ENCODE results near the gene DHRS4L2.
"Not testable (repeated sequence)": the region's sequence is repeated elsewhere in the genome, so short reads cannot be mapped to it uniquely, and the experiment has no call there.

DNA sequence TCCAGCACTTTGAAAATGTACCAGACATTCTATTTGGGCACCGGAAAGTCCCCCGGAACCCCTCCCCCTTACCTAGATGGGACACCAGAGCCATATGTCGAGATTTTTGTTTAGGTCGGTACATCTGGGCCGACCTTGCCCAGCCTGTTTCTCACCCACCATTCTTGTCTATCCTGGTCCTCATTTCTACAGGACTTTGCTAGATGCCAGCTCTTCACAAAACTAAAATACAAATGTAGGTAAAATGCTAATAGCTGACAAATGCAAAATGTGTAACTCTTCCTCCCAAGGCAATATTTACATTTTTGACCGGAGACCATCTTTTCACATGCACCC, 34.5 kb upstream of the DHRS4L2 start:
- TF ChIP-seq, protein P1, sequence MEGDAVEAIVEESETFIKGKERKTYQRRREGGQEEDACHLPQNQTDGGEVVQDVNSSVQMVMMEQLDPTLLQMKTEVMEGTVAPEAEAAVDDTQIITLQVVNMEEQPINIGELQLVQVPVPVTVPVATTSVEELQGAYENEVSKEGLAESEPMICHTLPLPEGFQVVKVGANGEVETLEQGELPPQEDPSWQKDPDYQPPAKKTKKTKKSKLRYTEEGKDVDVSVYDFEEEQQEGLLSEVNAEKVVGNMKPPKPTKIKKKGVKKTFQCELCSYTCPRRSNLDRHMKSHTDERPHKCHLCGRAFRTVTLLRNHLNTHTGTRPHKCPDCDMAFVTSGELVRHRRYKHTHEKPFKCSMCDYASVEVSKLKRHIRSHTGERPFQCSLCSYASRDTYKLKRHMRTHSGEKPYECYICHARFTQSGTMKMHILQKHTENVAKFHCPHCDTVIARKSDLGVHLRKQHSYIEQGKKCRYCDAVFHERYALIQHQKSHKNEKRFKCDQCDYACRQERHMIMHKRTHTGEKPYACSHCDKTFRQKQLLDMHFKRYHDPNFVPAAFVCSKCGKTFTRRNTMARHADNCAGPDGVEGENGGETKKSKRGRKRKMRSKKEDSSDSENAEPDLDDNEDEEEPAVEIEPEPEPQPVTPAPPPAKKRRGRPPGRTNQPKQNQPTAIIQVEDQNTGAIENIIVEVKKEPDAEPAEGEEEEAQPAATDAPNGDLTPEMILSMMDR (IDR thresholded peaks at IDR 0.05; ENCODE audit: extremely low read depth in 1 of 2, insufficient read depth in 1 of 2, low read depth in 1 of 2, low read length in 2 of 2), result not testable (repeated sequence)
- TF ChIP-seq POLR2AphosphoS5 (IDR thresholded peaks at IDR 0.05; ENCODE audit: insufficient read depth, low read depth, low read length); MAX (IDR thresholded peaks at IDR 0.05; ENCODE audit: insufficient read depth, insufficient read length); GATA2 (IDR thresholded peaks at IDR 0.05; ENCODE audit: insufficient read depth, insufficient read length, low read depth, low read length); POLR2A (IDR thresholded peaks at IDR 0.05; ENCODE audit: low read depth, low read length); FOS (IDR thresholded peaks at IDR 0.05; ENCODE audit: borderline replicate concordance, insufficient read depth, low read length); JUN (IDR thresholded peaks at IDR 0.05; ENCODE audit: borderline replicate concordance, insufficient read depth, insufficient read length, low read depth): not testable (repeated sequence)
